Measurements from ENCODE around the gene GRB10. TPM values are rescaled to one million over a fixed set of nuclear protein-coding genes. Genes with fewer than 3 reads are reported as not detected.

GRB10 gene
- total and polyA plus RNA-seq, 3 donors from 2014 or later: 54.0 to 81.9 (median 57.7) TPM

- no peak for DNase-seq
- Histone ChIP-seq H3K36me3 (ENCODE audit: low read depth, missing control alignments) (no peaks in the 10 kb centered on the region), H3K9me3 (no peaks in the 10 kb centered on the region), H3K4me1 (peaks cover 9% of the 10 kb centered on the region), H3K27ac (no peak overlapping the region), H3K27me3 (no peaks in the 10 kb centered on the region), H3K4me3 (no peak overlapping the region)
- intact Hi-C loops (cut with DNase I; ENCODE audit: low total_unique reads): loop anchor here (10.0 kb wide), 1 partner anchor 207 kb away; no protein-coding TSS in a partner anchor
- TF ChIP-seq CTCF (IDR thresholded peaks at IDR 0.05) (no peak), POLR2A (IDR thresholded peaks at IDR 0.05) (no peak)
- 88% methylated on average over 9 of the region's 9 CpGs for WGBS, 2 donors
These were observed 111.3 kb downstream of the GRB10 start for GRCh38 chr7:50671386-50671785.

- Histone ChIP-seq H3K36me3 (ENCODE audit: low read depth, missing control alignments) (no peaks in the 10 kb centered on the region), H3K4me1 (peaks cover 9% of the 10 kb centered on the region), H3K4me3 (no peak overlapping the region), H3K27ac (no peak overlapping the region), H3K9me3 (no peaks in the 10 kb centered on the region), H3K27me3 (no peaks in the 10 kb centered on the region)
- intact Hi-C loops (cut with DNase I; ENCODE audit: low total_unique reads): loop anchor here (10.0 kb wide), 1 partner anchor 205 kb away; no protein-coding TSS in a partner anchor
- TF ChIP-seq POLR2A (IDR thresholded peaks at IDR 0.05) (no peak), CTCF (IDR thresholded peaks at IDR 0.05) (no peak)
- DNase-seq: no peak
- WGBS, 2 donors: 30 to 31% methylated on average over 3 of the region's 3 CpGs
These were observed 112.8 kb downstream of the GRB10 start for GRCh38 chr7:50669890-50670289.

GRCh38 chr7:50667789-50668226 is 114.9 kb downstream of the GRB10 start:
- DNase-seq: peak; percentile 52
- Histone ChIP-seq H3K27me3 (no peaks in the 10 kb centered on the region), H3K9me3 (no peaks in the 10 kb centered on the region), H3K4me1 (peaks cover 9% of the 10 kb centered on the region), H3K4me3 (no peak overlapping the region), H3K36me3 (ENCODE audit: low read depth, missing control alignments) (no peaks in the 10 kb centered on the region), H3K27ac (peak overlapping the region in 1 of 2 donors; percentile 75)
- intact Hi-C loops (cut with DNase I; ENCODE audit: low total_unique reads): no loop called here
- 32 to 38% methylated on average over 5 of the region's 5 CpGs for WGBS, 2 donors
- TF ChIP-seq POLR2A (IDR thresholded peaks at IDR 0.05) (no peak), CTCF (IDR thresholded peaks at IDR 0.05) (no peak)

- intact Hi-C loops (cut with DNase I; ENCODE audit: low total_unique reads): no loop called here
- peaks cover 9% of the 10 kb centered on the region for H3K4me1 ChIP-seq
- H3K9me3 ChIP-seq: no peaks in the 10 kb centered on the region
- no peak for TF ChIP-seq POLR2A (IDR thresholded peaks at IDR 0.05)
- no peaks in the 10 kb centered on the region for H3K27me3 ChIP-seq
- H3K27ac ChIP-seq: peak overlapping the region in 1 of 2 donors; percentile 75
- no peaks in the 10 kb centered on the region for H3K36me3 ChIP-seq (ENCODE audit: low read depth, missing control alignments)
- DNase-seq: no peak
- no peak overlapping the region for H3K4me3 ChIP-seq
- 48 to 49% methylated on average over 4 of the region's 4 CpGs for WGBS, 2 donors
These were observed 115.4 kb downstream of the GRB10 start for GRCh38 chr7:50667338-50667737.

- H3K36me3 ChIP-seq (ENCODE audit: low read depth, missing control alignments): no peaks in the 10 kb centered on the region
- WGBS, 2 donors: 93 to 95% methylated on average over 11 of the region's 11 CpGs
- H3K4me1 ChIP-seq: peaks cover 9% of the 10 kb centered on the region
- H3K27ac ChIP-seq: no peak overlapping the region
- TF ChIP-seq POLR2A (IDR thresholded peaks at IDR 0.05) (no peak), CTCF (IDR thresholded peaks at IDR 0.05) (no peak)
- H3K27me3 ChIP-seq: no peaks in the 10 kb centered on the region
- H3K9me3 ChIP-seq: no peaks in the 10 kb centered on the region
- intact Hi-C loops (cut with DNase I; ENCODE audit: low total_unique reads): no loop called here
- no peak for DNase-seq
- no peak overlapping the region for H3K4me3 ChIP-seq
These were observed 116.6 kb downstream of the GRB10 start for GRCh38 chr7:50666124-50666496.

All from testis (tissue), 3 donors.